ENCODE results near the gene AIG1. TPM values are rescaled to one million over a fixed set of nuclear protein-coding genes. Genes with fewer than 3 reads are reported as not detected.
"Not testable (repeated sequence)": the region's sequence is repeated elsewhere in the genome, so short reads cannot be mapped to it uniquely, and the experiment has no call there.

The AIG1 gene
- total RNA-seq, 1 donor from 2014 or later = 7.2 TPM

DNA sequence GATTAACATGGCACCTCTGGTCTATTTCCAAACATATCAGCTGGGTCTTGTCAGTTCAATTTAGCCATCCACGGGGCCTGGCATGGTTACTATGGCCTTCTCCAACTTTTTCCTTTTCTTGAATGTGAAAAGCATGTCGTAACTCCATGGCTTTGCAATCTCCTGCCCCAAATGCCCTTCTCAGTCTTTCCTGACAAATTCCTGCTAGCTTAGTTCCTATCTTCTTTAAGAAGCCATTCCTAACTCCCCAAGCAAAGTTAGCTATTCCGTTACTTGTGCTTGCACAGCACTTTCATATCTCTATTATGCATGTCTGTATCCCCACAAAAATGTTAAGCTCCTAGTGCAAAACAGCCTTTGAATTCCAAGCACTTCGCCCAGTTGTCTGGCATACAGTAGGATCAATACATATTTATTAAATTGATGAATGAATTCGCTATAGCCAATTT, 105.6 kb downstream of the AIG1 start:
- ATAC-seq (ENCODE audit: low read depth) (no peak), DNase-seq (no peak)
- Mint-ChIP-seq H3K4me1 (no peaks in the 10 kb centered on the region), H3K36me3 (ENCODE audit: low read depth) (peaks cover 9% of the 10 kb centered on the region), H3K4me3 (no peak overlapping the region), H3K27me3 (no peaks in the 10 kb centered on the region), H3K9me3 (no peaks in the 10 kb centered on the region), H3K27ac (no peak overlapping the region)
- ChIA-PET CTCF (no interaction called here), POLR2A (no interaction called here)
- TF ChIP-seq, protein P1, sequence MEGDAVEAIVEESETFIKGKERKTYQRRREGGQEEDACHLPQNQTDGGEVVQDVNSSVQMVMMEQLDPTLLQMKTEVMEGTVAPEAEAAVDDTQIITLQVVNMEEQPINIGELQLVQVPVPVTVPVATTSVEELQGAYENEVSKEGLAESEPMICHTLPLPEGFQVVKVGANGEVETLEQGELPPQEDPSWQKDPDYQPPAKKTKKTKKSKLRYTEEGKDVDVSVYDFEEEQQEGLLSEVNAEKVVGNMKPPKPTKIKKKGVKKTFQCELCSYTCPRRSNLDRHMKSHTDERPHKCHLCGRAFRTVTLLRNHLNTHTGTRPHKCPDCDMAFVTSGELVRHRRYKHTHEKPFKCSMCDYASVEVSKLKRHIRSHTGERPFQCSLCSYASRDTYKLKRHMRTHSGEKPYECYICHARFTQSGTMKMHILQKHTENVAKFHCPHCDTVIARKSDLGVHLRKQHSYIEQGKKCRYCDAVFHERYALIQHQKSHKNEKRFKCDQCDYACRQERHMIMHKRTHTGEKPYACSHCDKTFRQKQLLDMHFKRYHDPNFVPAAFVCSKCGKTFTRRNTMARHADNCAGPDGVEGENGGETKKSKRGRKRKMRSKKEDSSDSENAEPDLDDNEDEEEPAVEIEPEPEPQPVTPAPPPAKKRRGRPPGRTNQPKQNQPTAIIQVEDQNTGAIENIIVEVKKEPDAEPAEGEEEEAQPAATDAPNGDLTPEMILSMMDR (IDR thresholded peaks at IDR 0.05) = no peak
- intact Hi-C loops (cut with micrococcal nuclease) = no loop called here

DNA sequence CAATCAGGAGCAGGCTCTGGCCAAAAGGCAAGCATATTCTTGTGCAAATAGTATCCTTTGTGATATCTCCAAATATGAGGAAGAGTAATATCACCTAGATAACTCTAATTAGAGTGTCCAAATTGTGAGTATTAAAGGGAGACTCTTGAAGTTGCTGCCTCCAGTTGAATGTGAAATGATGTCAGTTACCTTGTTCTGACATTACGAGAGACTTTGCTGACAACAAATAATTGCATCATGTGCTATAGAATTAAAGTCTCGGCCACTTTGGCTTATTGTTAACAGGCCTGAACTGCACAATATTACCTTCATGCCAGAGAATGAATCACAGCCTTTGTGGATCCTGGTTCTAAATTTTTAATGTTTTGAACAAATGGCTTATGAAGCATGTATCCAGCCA, 106.5 kb downstream of the AIG1 start:
- CTCF ChIA-PET = no interaction called here
- Mint-ChIP-seq H3K4me3 (no peak overlapping the region), H3K4me1 (no peaks in the 10 kb centered on the region), H3K27ac (no peak overlapping the region), H3K27me3 (no peaks in the 10 kb centered on the region), H3K9me3 (peaks cover 5% of the 10 kb centered on the region), H3K36me3 (ENCODE audit: low read depth) (peaks cover 16% of the 10 kb centered on the region)
- no peak for DNase-seq
- POLR2A ChIA-PET = no interaction called here
- TF ChIP-seq, protein P1 (IDR thresholded peaks at IDR 0.05) = no peak
- intact Hi-C loops (cut with micrococcal nuclease) = no loop called here
- no peak for ATAC-seq (ENCODE audit: low read depth)

DNA sequence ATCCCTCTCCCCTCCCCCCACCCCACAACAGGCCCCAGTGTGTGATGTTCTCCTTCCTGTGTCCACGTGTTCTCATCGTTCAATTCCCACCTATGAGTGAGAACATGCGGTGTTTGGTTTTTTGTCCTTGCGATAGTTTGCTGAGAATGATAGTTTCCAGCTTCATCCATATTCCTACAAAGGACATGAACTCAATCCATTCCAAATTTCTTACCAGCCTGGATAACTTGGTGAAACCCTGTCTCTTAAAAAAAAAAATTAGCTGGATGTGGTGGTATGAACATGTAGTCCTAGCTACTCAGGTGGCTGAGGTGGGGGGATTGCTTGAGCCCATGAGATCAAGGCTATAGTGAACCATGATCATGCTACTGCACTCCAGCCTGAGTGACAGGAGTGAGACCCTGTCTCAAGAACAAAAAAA, 107.7 kb downstream of the AIG1 start:
- CTCF ChIA-PET, H3K27ac Mint-ChIP-seq, POLR2A ChIA-PET: not testable (repeated sequence)

DNA sequence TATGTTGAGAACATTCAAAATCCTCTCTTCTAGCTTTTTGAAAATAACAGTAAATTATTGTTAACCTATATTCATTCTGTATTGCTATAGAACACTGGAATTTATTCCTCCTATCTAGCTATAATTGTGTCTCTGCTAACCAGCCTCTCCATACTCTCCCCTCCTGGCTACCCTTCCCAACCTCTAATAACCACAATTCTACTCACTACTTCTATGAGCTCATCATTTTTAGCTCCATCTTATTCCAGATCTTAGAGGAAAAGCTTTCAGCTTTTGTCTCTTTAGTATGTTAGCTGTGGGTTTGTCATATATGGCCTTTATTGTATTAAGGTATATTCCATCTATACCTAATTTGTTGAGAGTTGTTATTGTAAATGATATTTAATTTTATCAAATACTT, 108.8 kb downstream of the AIG1 start:
- TF ChIP-seq, protein P1 (IDR thresholded peaks at IDR 0.05) = no peak
- Mint-ChIP-seq H3K27me3 (no peaks in the 10 kb centered on the region), H3K4me1 (no peaks in the 10 kb centered on the region), H3K9me3 (peaks cover 10% of the 10 kb centered on the region), H3K36me3 (ENCODE audit: low read depth) (peaks cover 23% of the 10 kb centered on the region), H3K4me3 (no peak overlapping the region), H3K27ac (no peak overlapping the region)
- CTCF ChIA-PET = no interaction called here
- no peak for ATAC-seq (ENCODE audit: low read depth)
- intact Hi-C loops (cut with micrococcal nuclease) = no loop called here
- POLR2A ChIA-PET = no interaction called here
- no peak for DNase-seq

More for the DNA sequence above, 107.7 kb downstream of the AIG1 start:
- H3K27me3 Mint-ChIP-seq; intact Hi-C loops (cut with micrococcal nuclease); ATAC-seq (ENCODE audit: low read depth); H3K4me3 Mint-ChIP-seq; H3K4me1 Mint-ChIP-seq; H3K9me3 Mint-ChIP-seq; DNase-seq: not testable (repeated sequence)
- peaks cover 21% of the 10 kb centered on the region for H3K36me3 Mint-ChIP-seq (ENCODE audit: low read depth)

DNA sequence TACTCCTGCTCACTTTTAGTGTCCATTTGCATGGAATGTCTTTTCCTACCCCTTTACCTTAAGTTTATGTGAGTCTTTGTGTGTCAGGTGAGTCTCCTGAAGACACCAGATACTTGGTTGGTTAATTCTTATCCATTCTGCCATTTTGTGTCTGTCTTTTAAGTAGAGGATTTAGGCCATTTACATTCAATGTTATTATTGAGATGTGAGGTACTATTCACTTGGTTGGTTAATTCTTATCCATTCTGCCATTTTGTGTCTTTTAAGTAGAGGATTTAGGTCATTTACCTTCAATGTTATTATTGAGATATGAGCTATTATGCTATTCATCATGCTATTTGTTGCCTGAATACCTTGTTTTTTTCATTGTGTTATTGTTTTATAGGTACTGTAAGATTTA, 113.8 kb downstream of the AIG1 start:
- TF ChIP-seq, protein P1 (IDR thresholded peaks at IDR 0.05) = no peak
- no peaks in the 10 kb centered on the region for H3K4me1 Mint-ChIP-seq
- no peak overlapping the region for H3K4me3 Mint-ChIP-seq
- peaks cover 26% of the 10 kb centered on the region for H3K9me3 Mint-ChIP-seq
- H3K27me3 Mint-ChIP-seq = no peaks in the 10 kb centered on the region
- peaks cover 47% of the 10 kb centered on the region for H3K36me3 Mint-ChIP-seq (ENCODE audit: low read depth)
- no peak for ATAC-seq (ENCODE audit: low read depth)
- intact Hi-C loops (cut with micrococcal nuclease) = no loop called here
- CTCF ChIA-PET = interaction anchor here (0.7 kb wide), 1 partner anchor 608 kb away, joined by 3 read pairs; no protein-coding TSS in a partner anchor
- POLR2A ChIA-PET = no interaction called here
- DNase-seq = no peak
- no peak overlapping the region for H3K27ac Mint-ChIP-seq

DNA sequence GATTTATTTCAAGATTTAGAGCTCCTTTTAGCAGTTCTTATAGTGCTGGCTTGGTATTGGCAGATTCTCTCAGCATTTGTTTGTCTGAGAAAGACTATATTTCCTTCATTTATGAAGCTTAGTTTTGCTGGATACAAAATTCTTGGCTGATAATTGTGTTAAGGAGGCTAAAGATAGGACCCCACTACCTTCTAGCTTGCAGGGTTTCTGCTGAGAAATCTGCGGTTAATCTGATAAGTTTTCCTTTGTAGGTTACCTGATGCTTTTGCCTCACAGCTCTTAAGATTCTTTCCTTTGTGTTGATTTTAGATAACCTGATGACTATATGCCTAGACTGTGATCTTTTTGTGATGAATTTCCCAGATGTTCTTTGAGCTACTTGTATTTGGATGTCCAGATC, 114.3 kb downstream of the AIG1 start:
- TF ChIP-seq, protein P1 (IDR thresholded peaks at IDR 0.05) = no peak
- no peaks in the 10 kb centered on the region for H3K27me3 Mint-ChIP-seq
- no peak overlapping the region for H3K27ac Mint-ChIP-seq
- ChIA-PET CTCF (interaction anchor here (0.7 kb wide), 1 partner anchor 609 kb away, joined by 3 read pairs; no protein-coding TSS in a partner anchor), POLR2A (no interaction called here)
- peaks cover 26% of the 10 kb centered on the region for H3K9me3 Mint-ChIP-seq
- DNase-seq (no peak), ATAC-seq (ENCODE audit: low read depth) (no peak)
- intact Hi-C loops (cut with micrococcal nuclease) = no loop called here
- no peaks in the 10 kb centered on the region for H3K4me1 Mint-ChIP-seq
- no peak overlapping the region for H3K4me3 Mint-ChIP-seq
- peaks cover 47% of the 10 kb centered on the region for H3K36me3 Mint-ChIP-seq (ENCODE audit: low read depth)

All from activated B cell treated with CpG ODN at 0.5 μM for 24 hours (primary cell).